ENCODE data around the gene PBLD.

The PBLD gene

GRCh38 chr10:68333440-68334431, 1.0 kb upstream of the PBLD start:
- Histone ChIP-seq H2BK12ac (ENCODE audit: low read length in 2 of 2) (no peak overlapping the region), H3K18ac (ENCODE audit: low read depth in 1 of 2, low read length in 2 of 2) (no peak overlapping the region), H3K4me3 (ENCODE audit: insufficient read depth in 1 of 2, low read depth in 1 of 2, low read length in 2 of 2) (peak overlapping the region in 1 of 2 experiments; percentile 96), H3K79me1 (replicated peaks; ENCODE audit: low read length, poor library complexity, severe bottlenecking) (peaks cover 7% of the 10 kb centered on the region), H3K27ac (ENCODE audit: low read length, poor library complexity, severe bottlenecking) (peak overlapping the region; percentile 90), H3K27me3 (ENCODE audit: control insufficient read depth in 1 of 2, insufficient read depth in 1 of 2, low read length in 2 of 2) (no peaks in the 10 kb centered on the region), H3K9ac (ENCODE audit: low read length) (peak overlapping the region; percentile 100), H3K36me3 (ENCODE audit: control insufficient read depth in 1 of 2, insufficient read depth in 2 of 2, low read depth in 1 of 2, low read length in 2 of 2) (peaks cover 0 to 29% of the 10 kb centered on the region in 2 experiments), H2AK5ac (ENCODE audit: low read length, severe bottlenecking) (no peak overlapping the region), H2BK120ac (ENCODE audit: low read depth, low read length) (no peak overlapping the region), H4K8ac (ENCODE audit: low read length) (no peak overlapping the region), H2BK5ac (ENCODE audit: low read depth, low read length, poor library complexity, severe bottlenecking) (no peak overlapping the region), H3K9me3 (ENCODE audit: control insufficient read depth, low read length) (no peaks in the 10 kb centered on the region), H3K4me2 (ENCODE audit: low read length, poor library complexity, severe bottlenecking) (peak overlapping the region; percentile 35), H2AFZ (ENCODE audit: low read depth, low read length) (no peak overlapping the region), H4K91ac (ENCODE audit: low read length) (no peak overlapping the region), H3K14ac (ENCODE audit: low read length in 2 of 2) (no peak overlapping the region), H3K23ac (ENCODE audit: low read length in 2 of 2) (no peak overlapping the region), H3K4me1 (ENCODE audit: control insufficient read depth, insufficient read depth, low read depth, low read length) (peaks cover 5% of the 10 kb centered on the region), H3K4ac (ENCODE audit: low read depth in 1 of 2, low read length in 2 of 2) (no peak overlapping the region), H2BK15ac (ENCODE audit: low read depth, poor library complexity, severe bottlenecking) (no peak overlapping the region)
- peak; percentile 25 for DNase-seq
- WGBS: 20% methylated on average over 2 of the region's 10 CpGs

GRCh38 chr10:68333058-68333395, 299 bp upstream of the PBLD start:
- Histone ChIP-seq H3K9me3 (ENCODE audit: control insufficient read depth, low read length) (no peaks in the 10 kb centered on the region), H2AK5ac (ENCODE audit: low read length, severe bottlenecking) (no peak overlapping the region), H3K18ac (ENCODE audit: low read depth in 1 of 2, low read length in 2 of 2) (peak overlapping the region; percentile 70 to 90), H3K27ac (ENCODE audit: low read length, poor library complexity, severe bottlenecking) (peak overlapping the region; percentile 90), H2BK12ac (ENCODE audit: low read length in 2 of 2) (no peak overlapping the region), H2AFZ (ENCODE audit: low read depth, low read length) (no peak overlapping the region), H3K4ac (ENCODE audit: low read depth in 1 of 2, low read length in 2 of 2) (peak overlapping the region in 1 of 2 experiments; percentile 95), H3K4me2 (ENCODE audit: low read length, poor library complexity, severe bottlenecking) (no peak overlapping the region), H3K9ac (ENCODE audit: low read length) (peak overlapping the region; percentile 100), H4K8ac (ENCODE audit: low read length) (no peak overlapping the region), H3K36me3 (ENCODE audit: control insufficient read depth in 1 of 2, insufficient read depth in 2 of 2, low read depth in 1 of 2, low read length in 2 of 2) (peaks cover 0 to 22% of the 10 kb centered on the region in 2 experiments), H4K91ac (ENCODE audit: low read length) (no peak overlapping the region), H3K14ac (ENCODE audit: low read length in 2 of 2) (peak overlapping the region in 1 of 2 experiments; percentile 80), H2BK5ac (ENCODE audit: low read depth, low read length, poor library complexity, severe bottlenecking) (peak overlapping the region; percentile 96), H3K4me3 (ENCODE audit: insufficient read depth in 1 of 2, low read depth in 1 of 2, low read length in 2 of 2) (peak overlapping the region; percentile 70 to 96), H3K79me1 (replicated peaks; ENCODE audit: low read length, poor library complexity, severe bottlenecking) (peaks cover 7% of the 10 kb centered on the region), H2BK120ac (ENCODE audit: low read depth, low read length) (no peak overlapping the region), H3K27me3 (ENCODE audit: control insufficient read depth in 1 of 2, insufficient read depth in 1 of 2, low read length in 2 of 2) (no peaks in the 10 kb centered on the region), H3K4me1 (ENCODE audit: control insufficient read depth, insufficient read depth, low read depth, low read length) (peaks cover 5% of the 10 kb centered on the region), H2BK15ac (ENCODE audit: low read depth, poor library complexity, severe bottlenecking) (no peak overlapping the region), H3K23ac (ENCODE audit: low read length in 2 of 2) (no peak overlapping the region)
- WGBS: 0% methylated on average over 9 of the region's 10 CpGs
- no peak for DNase-seq

GRCh38 chr10:68331455-68332258, 1.1 kb downstream of the PBLD start, which contains the start of gene HNRNPH3:
TSS of gene HNRNPH3 (plus strand) at chr10:68332064. CDS start at chr10:68337222, 5,158 bp downstream.
- Histone ChIP-seq H3K9me3 (ENCODE audit: control insufficient read depth, low read length) (no peaks in the 10 kb centered on the region), H2AFZ (ENCODE audit: low read depth, low read length) (peak within 1 kb of the TSS; percentile 43), H3K23ac (ENCODE audit: low read length in 2 of 2) (peak within 1 kb of the TSS in 1 of 2 experiments; percentile 95), H3K79me1 (replicated peaks; ENCODE audit: low read length, poor library complexity, severe bottlenecking) (peaks cover 8% of the 10 kb centered on the region), H3K4ac (ENCODE audit: low read depth in 1 of 2, low read length in 2 of 2) (peak within 1 kb of the TSS; percentile 86 to 96), H3K4me1 (ENCODE audit: control insufficient read depth, insufficient read depth, low read depth, low read length) (peaks cover 3% of the 10 kb centered on the region), H4K91ac (ENCODE audit: low read length) (peak within 1 kb of the TSS; percentile 100), H3K9ac (ENCODE audit: low read length) (peak within 1 kb of the TSS; percentile 100), H4K8ac (ENCODE audit: low read length) (peak within 1 kb of the TSS; percentile 95), H2BK5ac (ENCODE audit: low read depth, low read length, poor library complexity, severe bottlenecking) (peak within 1 kb of the TSS; percentile 96), H3K4me2 (ENCODE audit: low read length, poor library complexity, severe bottlenecking) (peak within 1 kb of the TSS; percentile 72), H3K4me3 (ENCODE audit: insufficient read depth in 1 of 2, low read depth in 1 of 2, low read length in 2 of 2) (peak within 1 kb of the TSS; percentile 70 to 96), H2AK5ac (ENCODE audit: low read length, severe bottlenecking) (peak within 1 kb of the TSS; percentile 85), H2BK120ac (ENCODE audit: low read depth, low read length) (peak within 1 kb of the TSS; percentile 80), H3K27ac (ENCODE audit: low read length, poor library complexity, severe bottlenecking) (peak within 1 kb of the TSS; percentile 99), H3K27me3 (ENCODE audit: control insufficient read depth in 1 of 2, insufficient read depth in 1 of 2, low read length in 2 of 2) (no peaks in the 10 kb centered on the region), H3K18ac (ENCODE audit: low read depth in 1 of 2, low read length in 2 of 2) (peak within 1 kb of the TSS; percentile 93), H3K36me3 (ENCODE audit: control insufficient read depth in 1 of 2, insufficient read depth in 2 of 2, low read depth in 1 of 2, low read length in 2 of 2) (peaks cover 0 to 10% of the 10 kb centered on the region in 2 experiments), H2BK15ac (ENCODE audit: low read depth, poor library complexity, severe bottlenecking) (peak within 1 kb of the TSS; percentile 80), H2BK12ac (ENCODE audit: low read length in 2 of 2) (peak within 1 kb of the TSS; percentile 50 to 66), H3K14ac (ENCODE audit: low read length in 2 of 2) (peak within 1 kb of the TSS; percentile 39 to 89)
- peak; percentile 97 for DNase-seq
- WGBS: under 1% methylated on average over 67 of the region's 73 CpGs

All from mesenchymal stem cell (in vitro differentiated cells and primary cell).